Endothelial cell of umbilical vein (primary cell): ENCODE data around the gene GGNBP2.

Source experiments
- CTCF ChIP-seq, 2 donors: IDR thresholded peaks; 1 replicate in 1 of 2; 2 replicates in 1 of 2; pipeline ENCODE4 v1.5.1; 2011; ENCODE audit warnings: low read length in 2 of 2, mild to moderate bottlenecking in 2 of 2, moderate library complexity in 2 of 2, control low read depth in 1 of 2, inconsistent platforms in 1 of 2, low read depth in 1 of 2; ENCODE audit not compliant: insufficient read depth in 1 of 2; ENCODE audit errors: extremely low read depth in 1 of 2
- EZH2 ChIP-seq: IDR thresholded peaks from 2 replicates; pipeline ENCODE4 v1.6.1; 2012; ENCODE audit warnings: borderline replicate concordance, low read depth, mild to moderate bottlenecking, moderate library complexity, low read length, inconsistent platforms; ENCODE audit not compliant: severe bottlenecking
- FOS ChIP-seq: IDR thresholded peaks from 2 replicates; pipeline ENCODE4 v1.6.1; 2011; ENCODE audit warnings: mild to moderate bottlenecking, low read length, moderate library complexity, borderline replicate concordance; ENCODE audit not compliant: insufficient read depth
- GATA2 ChIP-seq: IDR thresholded peaks from 2 replicates; pipeline ENCODE4 v1.7.0; 2011; ENCODE audit warnings: low read depth, mild to moderate bottlenecking, moderate library complexity, mixed read lengths, low read length; ENCODE audit not compliant: insufficient read length, insufficient read depth
- JUN ChIP-seq: IDR thresholded peaks from 2 replicates; pipeline ENCODE4 v1.6.1; 2011; ENCODE audit warnings: borderline replicate concordance, low read depth; ENCODE audit not compliant: insufficient read length, insufficient read depth
- MAX ChIP-seq: IDR thresholded peaks from 2 replicates; pipeline ENCODE4 v1.6.1; 2011; ENCODE audit not compliant: insufficient read depth, insufficient read length
- MYC ChIP-seq: IDR thresholded peaks from one replicate; pipeline ENCODE4 v1.6.1; 2011; ENCODE audit warnings: mild to moderate bottlenecking, low read depth, low read length
- POLR2A ChIP-seq: IDR thresholded peaks from 2 replicates; pipeline ENCODE4 v1.6.1; 2012; ENCODE audit warnings: low read depth, mild to moderate bottlenecking, control low read depth, low read length
- POLR2AphosphoS5 ChIP-seq: IDR thresholded peaks from 2 replicates; pipeline ENCODE4 v1.6.1; 2012; ENCODE audit warnings: low read depth, mild to moderate bottlenecking, control low read depth, low read length, moderate library complexity; ENCODE audit not compliant: insufficient read depth

GRCh38 chr17:36523113-36523512 is 21.6 kb upstream of the GGNBP2 start:
- TF ChIP-seq CTCF (IDR thresholded peaks at IDR 0.05; ENCODE audit: extremely low read depth in 1 of 2, insufficient read depth in 1 of 2, low read depth in 1 of 2, low read length in 2 of 2) (no peak), POLR2A (no peak), MYC (no peak), EZH2 (no peak), POLR2AphosphoS5 (no peak), MAX (no peak), GATA2 (no peak), FOS (no peak), JUN (no peak)
